Nucleus accumbens (tissue), 56 donors: ENCODE measurements around the gene GLIS1.

Experiments used
- DNase-seq, 56 donors: peaks; one replicate each; lab custom pipeline; 2025; lab: John Stamatoyannopoulos, UW

Gene GLIS1

GRCh38 chr1:53524428-53525375 is 214.3 kb downstream of the GLIS1 start:
- peak in 5 of 56 donors; percentile 3 to 44 (median 10) for DNase-seq

- no peak for DNase-seq
These were observed 216.9 kb downstream of the GLIS1 start for GRCh38 chr1:53521924-53522552.

GRCh38 chr1:53520481-53520880 is 218.5 kb downstream of the GLIS1 start:
- DNase-seq, result no peak

- no peak for DNase-seq
These were observed 219.5 kb downstream of the GLIS1 start for GRCh38 chr1:53519421-53519820.

GRCh38 chr1:53518775-53519174 is 220.2 kb downstream of the GLIS1 start:
- no peak for DNase-seq

- DNase-seq, result no peak
These were observed 221.1 kb downstream of the GLIS1 start for GRCh38 chr1:53517821-53518352.

- DNase-seq, result no peak
These were observed 221.9 kb downstream of the GLIS1 start for GRCh38 chr1:53517109-53517508.

GRCh38 chr1:53516181-53516580 is 222.8 kb downstream of the GLIS1 start:
- DNase-seq, result no peak

- no peak for DNase-seq
These were observed 224.5 kb downstream of the GLIS1 start for GRCh38 chr1:53514436-53514835.

- DNase-seq, result no peak
These were observed 225.1 kb downstream of the GLIS1 start for GRCh38 chr1:53513846-53514245.

- no peak for DNase-seq
These were observed 225.9 kb downstream of the GLIS1 start for GRCh38 chr1:53512807-53513755.

GRCh38 chr1:53511933-53512806 is 226.8 kb downstream of the GLIS1 start:
- no peak for DNase-seq

- no peak for DNase-seq
These were observed 227.5 kb downstream of the GLIS1 start for GRCh38 chr1:53511323-53511932.

GRCh38 chr1:53510215-53510614 is 228.7 kb downstream of the GLIS1 start:
- DNase-seq, result no peak

GRCh38 chr1:53509775-53510174 is 229.2 kb downstream of the GLIS1 start:
- no peak for DNase-seq

- no peak for DNase-seq
These were observed 229.8 kb downstream of the GLIS1 start for GRCh38 chr1:53508991-53509666.

- no peak for DNase-seq
These were observed 230.6 kb downstream of the GLIS1 start for GRCh38 chr1:53508056-53508990.
